ENCODE measurements around the gene SNAPC1.

- TF ChIP-seq POLR2AphosphoS5 (IDR thresholded peaks at IDR 0.05; ENCODE audit: low read depth), result no peak
- TF ChIP-seq, protein P1, sequence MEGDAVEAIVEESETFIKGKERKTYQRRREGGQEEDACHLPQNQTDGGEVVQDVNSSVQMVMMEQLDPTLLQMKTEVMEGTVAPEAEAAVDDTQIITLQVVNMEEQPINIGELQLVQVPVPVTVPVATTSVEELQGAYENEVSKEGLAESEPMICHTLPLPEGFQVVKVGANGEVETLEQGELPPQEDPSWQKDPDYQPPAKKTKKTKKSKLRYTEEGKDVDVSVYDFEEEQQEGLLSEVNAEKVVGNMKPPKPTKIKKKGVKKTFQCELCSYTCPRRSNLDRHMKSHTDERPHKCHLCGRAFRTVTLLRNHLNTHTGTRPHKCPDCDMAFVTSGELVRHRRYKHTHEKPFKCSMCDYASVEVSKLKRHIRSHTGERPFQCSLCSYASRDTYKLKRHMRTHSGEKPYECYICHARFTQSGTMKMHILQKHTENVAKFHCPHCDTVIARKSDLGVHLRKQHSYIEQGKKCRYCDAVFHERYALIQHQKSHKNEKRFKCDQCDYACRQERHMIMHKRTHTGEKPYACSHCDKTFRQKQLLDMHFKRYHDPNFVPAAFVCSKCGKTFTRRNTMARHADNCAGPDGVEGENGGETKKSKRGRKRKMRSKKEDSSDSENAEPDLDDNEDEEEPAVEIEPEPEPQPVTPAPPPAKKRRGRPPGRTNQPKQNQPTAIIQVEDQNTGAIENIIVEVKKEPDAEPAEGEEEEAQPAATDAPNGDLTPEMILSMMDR (IDR thresholded peaks at IDR 0.05; ENCODE audit: insufficient read depth, low read length), result no peak
- no peak for TF ChIP-seq SPI1 (IDR thresholded peaks at IDR 0.05; ENCODE audit: borderline replicate concordance, low read depth)
- TF ChIP-seq GABPA (IDR thresholded peaks at IDR 0.05; ENCODE audit: low read depth), result no peak
These were observed 50.9 kb downstream of the SNAPC1 start for GRCh38 chr14:61813096-61813606.

Data from HL-60 (cell line).